Left lung (tissue), 10 donors: Measurements from ENCODE around the gene IPO8. TPM values are rescaled to one million over a fixed set of nuclear protein-coding genes. Genes with fewer than 3 reads are reported as not detected.

Source experiments
- ATAC-seq: fragments of 200-7000 bp; cut with Tn5 transposase; one replicate; pipeline ENCODE4 v1.9.1; 2020; ENCODE audit warnings: moderate library complexity
- DNase-seq, 4 donors: peaks; one replicate each; pipeline ENCODE4 v3.0.0-alpha.2; 2013 to 2020
- H3K27ac ChIP-seq, 2 donors: fragments of 200-600 bp; sonication (generic) in 1 of 2; one replicate each; pipeline versions ENCODE4 v1.5.0 to v1.8.0; 2020 to 2021
- H3K27me3 ChIP-seq, 2 donors: fragments of 200-600 bp; sonication (generic) in 1 of 2; one replicate each; pipeline versions ENCODE4 v1.5.0 to v1.8.0; 2020 to 2021
- H3K36me3 ChIP-seq, 2 donors: fragments of 200-600 bp; sonication (generic) in 1 of 2; one replicate each; pipeline versions ENCODE4 v1.5.0 to v1.8.0; 2020 to 2021
- H3K4me1 ChIP-seq, 2 donors: fragments of 200-600 bp; one replicate each; pipeline ENCODE4 v1.8.0; 2021
- H3K4me3 ChIP-seq, 2 donors: fragments of 200-600 bp; sonication (generic) in 1 of 2; one replicate each; pipeline versions ENCODE4 v1.5.0 to v1.8.0; 2020 to 2021; ENCODE audit warnings: mild to moderate bottlenecking in 1 of 2
- H3K9me3 ChIP-seq, 2 donors: fragments of 200-600 bp; sonication (generic) in 1 of 2; one replicate each; pipeline versions ENCODE4 v1.5.0 to v1.8.0; 2020 to 2021
- intact Hi-C, 2 donors: fragments of 100-400 bp; cut with DNase I; formaldehyde crosslinking; loops; one replicate each; pipeline versions ENCODE4 v1.11.2 to v1.14.2; 2022
- polyA plus RNA-seq, 6 donors: library from polyadenylated mRNA; unstranded; fragments of 120-200 nt; gene quantifications; one replicate each; pipeline ENCODE4 v1.2.1, GENCODE V29; 2013; ENCODE audit not compliant: insufficient read length in 6 of 6
- total RNA-seq, 2 donors: library from RNA; stranded (reverse); fragmentation: NEBNext Ultra II Directional; extraction: Animal tissue kit (Norgen Biotek cat#: 25700); gene quantifications; one replicate each; pipeline ENCODE4 v1.2.1, GENCODE V29; 2021
- TF ChIP-seq, protein P1 (sequence below), 2 donors: fragments of 200-600 bp; sonication (generic) in 1 of 2; IDR thresholded peaks; one replicate each; pipeline versions ENCODE4 v1.5.0 to v1.8.0; 2021; ENCODE audit warnings: antibody characterized with exemption in 2 of 2
- donor health status: DM: no; HTN: yes; CAD: no.
- donor health status: DM: no; HTN: no; CAD: no.

IPO8 gene
- total and polyA plus RNA-seq, 8 donors = 45.6 to 53.6 (median 49.8) TPM

- no peak for DNase-seq
- Histone ChIP-seq H3K4me1 (no peaks in the 10 kb centered on the region), H3K27me3 (no peaks in the 10 kb centered on the region), H3K36me3 (peaks cover 0 to 18% of the 10 kb centered on the region in 2 donors), H3K27ac (no peak overlapping the region), H3K4me3 (no peak overlapping the region), H3K9me3 (no peaks in the 10 kb centered on the region)
- intact Hi-C loops = no loop called here
- TF ChIP-seq, protein P1, sequence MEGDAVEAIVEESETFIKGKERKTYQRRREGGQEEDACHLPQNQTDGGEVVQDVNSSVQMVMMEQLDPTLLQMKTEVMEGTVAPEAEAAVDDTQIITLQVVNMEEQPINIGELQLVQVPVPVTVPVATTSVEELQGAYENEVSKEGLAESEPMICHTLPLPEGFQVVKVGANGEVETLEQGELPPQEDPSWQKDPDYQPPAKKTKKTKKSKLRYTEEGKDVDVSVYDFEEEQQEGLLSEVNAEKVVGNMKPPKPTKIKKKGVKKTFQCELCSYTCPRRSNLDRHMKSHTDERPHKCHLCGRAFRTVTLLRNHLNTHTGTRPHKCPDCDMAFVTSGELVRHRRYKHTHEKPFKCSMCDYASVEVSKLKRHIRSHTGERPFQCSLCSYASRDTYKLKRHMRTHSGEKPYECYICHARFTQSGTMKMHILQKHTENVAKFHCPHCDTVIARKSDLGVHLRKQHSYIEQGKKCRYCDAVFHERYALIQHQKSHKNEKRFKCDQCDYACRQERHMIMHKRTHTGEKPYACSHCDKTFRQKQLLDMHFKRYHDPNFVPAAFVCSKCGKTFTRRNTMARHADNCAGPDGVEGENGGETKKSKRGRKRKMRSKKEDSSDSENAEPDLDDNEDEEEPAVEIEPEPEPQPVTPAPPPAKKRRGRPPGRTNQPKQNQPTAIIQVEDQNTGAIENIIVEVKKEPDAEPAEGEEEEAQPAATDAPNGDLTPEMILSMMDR (IDR thresholded peaks at IDR 0.05) = no peak
- no peak for ATAC-seq
Measured at GRCh38 chr12:30732954-30733637, 37.4 kb upstream of the IPO8 start.

DNA sequence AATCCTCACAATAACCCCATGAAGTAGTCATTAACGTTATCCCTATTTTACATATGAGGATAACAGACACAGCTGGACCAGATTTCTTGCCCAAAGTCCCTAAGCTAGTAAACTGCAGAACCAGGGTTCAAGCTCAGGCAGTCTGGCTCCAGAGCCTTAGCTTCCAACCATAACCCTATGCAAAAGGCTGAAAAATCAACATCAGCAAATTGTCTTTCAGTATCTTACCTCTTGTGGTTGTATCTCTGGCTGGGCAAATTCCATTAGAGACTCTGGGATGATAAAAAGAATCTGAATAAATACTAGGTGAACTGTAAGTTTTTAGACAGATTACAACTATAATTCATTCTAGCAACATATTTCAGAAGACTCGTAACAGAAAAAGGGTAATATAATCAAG is 34.3 kb upstream of the IPO8 start:
- H3K27me3 ChIP-seq = no peaks in the 10 kb centered on the region
- H3K27ac ChIP-seq = no peak overlapping the region
- H3K9me3 ChIP-seq = no peaks in the 10 kb centered on the region
- H3K4me1 ChIP-seq = peaks cover 0 to 8% of the 10 kb centered on the region in 2 donors
- DNase-seq (no peak), ATAC-seq (no peak)
- intact Hi-C loops = no loop called here
- peaks cover 0 to 20% of the 10 kb centered on the region in 2 donors for H3K36me3 ChIP-seq
- no peak overlapping the region for H3K4me3 ChIP-seq
- TF ChIP-seq, protein P1 (IDR thresholded peaks at IDR 0.05) = no peak

DNA sequence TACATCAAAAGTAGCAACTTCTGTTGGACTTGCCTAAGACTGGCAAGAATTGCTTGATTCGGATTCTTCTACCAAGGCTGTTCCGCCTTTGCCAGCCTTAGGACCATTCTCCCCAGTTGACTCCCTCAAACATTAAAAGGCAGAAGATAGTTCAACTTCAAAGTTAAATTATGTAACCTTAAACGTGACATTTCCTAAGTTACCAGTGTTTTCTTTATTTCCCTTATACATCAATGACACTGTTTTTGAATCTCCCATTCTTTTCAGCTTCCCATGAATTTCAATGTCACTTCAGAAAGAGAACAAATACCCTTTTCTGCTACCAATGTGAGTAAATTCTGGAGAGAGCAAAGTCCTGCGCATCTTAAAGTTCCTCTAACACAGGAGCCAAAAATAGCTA is 33.9 kb upstream of the IPO8 start:
- TF ChIP-seq, protein P1 (IDR thresholded peaks at IDR 0.05) = no peak
- Histone ChIP-seq H3K27me3 (no peaks in the 10 kb centered on the region), H3K4me3 (no peak overlapping the region), H3K4me1 (peaks cover 0 to 8% of the 10 kb centered on the region in 2 donors), H3K36me3 (peaks cover 0 to 20% of the 10 kb centered on the region in 2 donors), H3K27ac (no peak overlapping the region), H3K9me3 (no peaks in the 10 kb centered on the region)
- no peak for ATAC-seq
- no peak for DNase-seq
- intact Hi-C loops = no loop called here

DNA sequence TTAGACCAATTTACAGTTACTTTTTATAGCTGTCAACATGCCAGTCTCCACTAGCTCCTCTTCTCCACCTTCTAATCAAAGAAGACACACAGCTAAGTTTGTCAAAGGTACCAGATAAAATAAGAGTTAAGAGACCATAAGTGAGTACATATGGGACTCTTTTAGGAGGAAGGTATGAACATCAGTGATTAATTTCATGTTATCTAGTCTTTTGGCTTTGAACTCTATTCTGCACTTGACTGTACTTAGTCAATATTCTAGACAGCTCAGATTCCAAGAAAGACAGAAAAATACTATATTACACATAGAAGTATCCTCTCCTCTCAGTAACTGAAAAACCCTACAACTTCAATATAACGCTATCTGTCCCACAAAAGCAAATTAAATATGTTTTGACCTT is 31.0 kb upstream of the IPO8 start:
- intact Hi-C loops = no loop called here
- Histone ChIP-seq H3K4me3 (no peak overlapping the region), H3K27me3 (no peaks in the 10 kb centered on the region), H3K4me1 (peaks cover 0 to 8% of the 10 kb centered on the region in 2 donors), H3K36me3 (peaks cover 0 to 20% of the 10 kb centered on the region in 2 donors), H3K9me3 (no peaks in the 10 kb centered on the region), H3K27ac (no peak overlapping the region)
- TF ChIP-seq, protein P1 (IDR thresholded peaks at IDR 0.05) = no peak
- ATAC-seq (no peak), DNase-seq (no peak)

- Histone ChIP-seq H3K27me3 (no peaks in the 10 kb centered on the region), H3K4me3 (no peak overlapping the region), H3K36me3 (peaks cover 0 to 20% of the 10 kb centered on the region in 2 donors), H3K27ac (no peak overlapping the region), H3K9me3 (no peaks in the 10 kb centered on the region), H3K4me1 (peaks cover 0 to 8% of the 10 kb centered on the region in 2 donors)
- DNase-seq (no peak), ATAC-seq (peak; percentile 65)
- intact Hi-C loops = no loop called here
- TF ChIP-seq, protein P1 (IDR thresholded peaks at IDR 0.05) = no peak
Measured at GRCh38 chr12:30725739-30726138, 30.1 kb upstream of the IPO8 start.
